Panc1 (cell line): ENCODE results near the gene GJA3.

ENCODE experiments used
- CTCF ChIP-seq: fragments of 450-650 bp; IDR thresholded peaks from 2 replicates; pipeline ENCODE4 v1.5.1; 2017; ENCODE audit warnings: mild to moderate bottlenecking
- POLR2AphosphoS5 ChIP-seq: IDR thresholded peaks from 2 replicates; pipeline ENCODE4 v1.6.1; 2012; ENCODE audit warnings: mild to moderate bottlenecking, low read depth, low read length, moderate library complexity
- REST ChIP-seq, 2 experiments: IDR thresholded peaks; 2 replicates each; pipeline ENCODE4 v1.6.1; 2011 to 2012; ENCODE audit warnings: low read depth in 2 of 2, control low read depth in 1 of 2, low read length in 1 of 2, mild to moderate bottlenecking in 1 of 2, moderate library complexity in 1 of 2; ENCODE audit not compliant: insufficient read depth in 1 of 2
- SIN3A ChIP-seq: IDR thresholded peaks from 2 replicates; pipeline ENCODE4 v1.6.1; 2012; ENCODE audit warnings: low read depth, mild to moderate bottlenecking, low read length, moderate library complexity, borderline replicate concordance; ENCODE audit not compliant: insufficient read depth

- peak; percentile 34 for TF ChIP-seq CTCF
- TF ChIP-seq SIN3A = no peak
- TF ChIP-seq POLR2AphosphoS5 = no peak
- TF ChIP-seq REST (IDR thresholded peaks at IDR 0.05; ENCODE audit: insufficient read depth in 1 of 2, low read depth in 2 of 2, low read length in 1 of 2) = no peak
These were observed 45.3 kb upstream of the GJA3 start for GRCh38 chr13:20206065-20206697.
